GM12874 (cell line): Measurements from ENCODE around the gene INPP5D.

Experiments used
- TF ChIP-seq, protein P1 (sequence below): IDR thresholded peaks from 2 replicates; pipeline ENCODE4 v1.5.1; 2011; ENCODE audit warnings: low read depth, mild to moderate bottlenecking, control low read depth, low read length, moderate library complexity; ENCODE audit not compliant: insufficient read depth

The INPP5D gene

DNA sequence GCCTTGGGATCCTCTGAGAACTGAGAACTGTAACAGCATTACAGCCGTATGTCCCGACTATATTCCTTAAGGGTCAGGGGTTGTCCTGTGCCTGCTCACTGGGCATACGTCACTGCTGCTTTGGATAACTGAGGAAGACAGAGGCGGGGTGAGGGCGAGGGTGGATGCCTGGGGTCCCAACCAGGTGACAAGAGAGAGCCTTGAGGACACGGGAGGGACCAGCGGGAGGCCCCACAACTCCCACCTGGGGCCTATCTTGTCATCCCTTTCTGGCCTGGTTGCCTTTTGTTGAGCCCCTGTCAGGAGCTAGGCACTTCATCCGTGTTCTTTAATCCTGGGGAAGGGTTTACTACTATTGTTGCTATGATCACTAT is 28.8 kb downstream of the INPP5D start:
- TF ChIP-seq, protein P1, sequence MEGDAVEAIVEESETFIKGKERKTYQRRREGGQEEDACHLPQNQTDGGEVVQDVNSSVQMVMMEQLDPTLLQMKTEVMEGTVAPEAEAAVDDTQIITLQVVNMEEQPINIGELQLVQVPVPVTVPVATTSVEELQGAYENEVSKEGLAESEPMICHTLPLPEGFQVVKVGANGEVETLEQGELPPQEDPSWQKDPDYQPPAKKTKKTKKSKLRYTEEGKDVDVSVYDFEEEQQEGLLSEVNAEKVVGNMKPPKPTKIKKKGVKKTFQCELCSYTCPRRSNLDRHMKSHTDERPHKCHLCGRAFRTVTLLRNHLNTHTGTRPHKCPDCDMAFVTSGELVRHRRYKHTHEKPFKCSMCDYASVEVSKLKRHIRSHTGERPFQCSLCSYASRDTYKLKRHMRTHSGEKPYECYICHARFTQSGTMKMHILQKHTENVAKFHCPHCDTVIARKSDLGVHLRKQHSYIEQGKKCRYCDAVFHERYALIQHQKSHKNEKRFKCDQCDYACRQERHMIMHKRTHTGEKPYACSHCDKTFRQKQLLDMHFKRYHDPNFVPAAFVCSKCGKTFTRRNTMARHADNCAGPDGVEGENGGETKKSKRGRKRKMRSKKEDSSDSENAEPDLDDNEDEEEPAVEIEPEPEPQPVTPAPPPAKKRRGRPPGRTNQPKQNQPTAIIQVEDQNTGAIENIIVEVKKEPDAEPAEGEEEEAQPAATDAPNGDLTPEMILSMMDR: no peak

DNA sequence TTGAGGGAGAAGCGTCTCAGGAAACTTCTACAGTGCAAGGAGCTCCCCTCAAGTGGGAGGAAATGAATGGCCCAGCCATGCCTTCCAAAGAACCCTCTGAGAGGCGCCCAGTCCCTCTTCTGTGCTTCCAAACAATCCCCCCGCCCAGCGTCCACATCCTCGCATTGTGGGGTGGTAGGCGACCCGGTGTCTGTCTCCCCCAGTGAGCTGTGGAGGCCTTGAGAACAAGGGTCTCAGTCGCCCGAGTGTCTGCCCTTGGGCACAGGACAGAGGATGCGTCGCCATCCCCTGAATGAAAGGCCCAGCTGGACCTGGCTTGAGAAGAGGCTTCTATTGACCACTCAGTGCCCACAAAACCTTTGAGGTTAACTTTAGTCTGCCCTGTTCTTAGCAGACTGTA is 29.7 kb downstream of the INPP5D start:
- TF ChIP-seq, protein P1: no peak

DNA sequence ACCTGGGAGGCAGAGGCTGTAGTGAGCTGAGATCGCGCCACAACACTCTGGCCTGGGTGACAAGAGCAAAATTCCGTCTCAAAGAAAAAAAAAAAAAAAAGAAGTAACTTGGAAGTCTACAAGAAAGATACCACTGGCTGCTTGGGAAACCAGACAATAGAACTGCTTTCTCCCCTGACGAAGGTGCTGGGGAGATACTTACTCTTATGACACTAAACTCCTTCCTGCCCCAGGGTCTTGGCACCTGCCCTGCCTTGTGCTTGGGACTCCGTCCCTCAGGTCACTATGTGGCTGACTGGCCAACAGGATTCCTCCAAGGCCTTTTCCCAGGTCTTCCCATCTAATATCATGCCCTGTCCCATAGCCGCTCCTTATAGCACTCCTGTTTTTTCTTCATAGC is 30.7 kb downstream of the INPP5D start:
- TF ChIP-seq, protein P1: no peak

DNA sequence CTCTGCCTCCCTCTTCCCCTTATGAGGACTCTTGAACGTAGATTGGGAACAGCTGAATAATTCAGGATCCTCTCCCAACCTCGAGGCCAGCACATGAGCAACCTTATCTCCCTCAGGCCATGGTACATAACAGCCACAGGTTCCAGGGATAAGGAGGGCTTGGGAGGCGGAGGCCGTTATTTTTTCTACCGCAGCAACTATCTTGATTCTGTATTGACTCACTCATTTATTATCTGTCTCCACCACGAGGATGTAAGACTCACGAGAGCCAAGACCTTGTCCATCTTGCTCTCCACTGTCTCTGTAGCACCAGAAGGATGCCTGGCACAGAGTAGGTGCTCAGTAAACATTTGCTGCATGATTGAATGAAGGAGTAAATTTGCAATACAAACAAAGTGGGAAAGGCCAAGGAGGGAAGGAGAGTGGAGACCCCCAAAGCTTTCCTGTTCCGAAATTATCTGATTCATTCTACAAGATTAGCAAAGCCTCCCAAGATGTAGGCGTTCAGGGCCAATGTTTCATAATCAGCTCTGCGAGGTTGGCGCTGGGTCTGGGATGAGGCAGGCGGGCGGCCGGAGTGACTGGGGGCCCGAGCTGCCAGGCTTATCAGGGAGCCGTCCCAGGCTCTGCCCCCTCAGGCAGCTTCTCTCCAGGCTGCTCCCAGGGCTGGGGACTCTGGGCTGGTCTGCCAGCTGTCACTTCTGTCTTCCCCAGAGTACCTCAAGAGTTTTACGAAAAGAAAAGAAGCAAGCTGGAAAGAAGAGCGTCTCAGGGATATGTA is 31.6 kb downstream of the INPP5D start:
- TF ChIP-seq, protein P1: no peak

DNA sequence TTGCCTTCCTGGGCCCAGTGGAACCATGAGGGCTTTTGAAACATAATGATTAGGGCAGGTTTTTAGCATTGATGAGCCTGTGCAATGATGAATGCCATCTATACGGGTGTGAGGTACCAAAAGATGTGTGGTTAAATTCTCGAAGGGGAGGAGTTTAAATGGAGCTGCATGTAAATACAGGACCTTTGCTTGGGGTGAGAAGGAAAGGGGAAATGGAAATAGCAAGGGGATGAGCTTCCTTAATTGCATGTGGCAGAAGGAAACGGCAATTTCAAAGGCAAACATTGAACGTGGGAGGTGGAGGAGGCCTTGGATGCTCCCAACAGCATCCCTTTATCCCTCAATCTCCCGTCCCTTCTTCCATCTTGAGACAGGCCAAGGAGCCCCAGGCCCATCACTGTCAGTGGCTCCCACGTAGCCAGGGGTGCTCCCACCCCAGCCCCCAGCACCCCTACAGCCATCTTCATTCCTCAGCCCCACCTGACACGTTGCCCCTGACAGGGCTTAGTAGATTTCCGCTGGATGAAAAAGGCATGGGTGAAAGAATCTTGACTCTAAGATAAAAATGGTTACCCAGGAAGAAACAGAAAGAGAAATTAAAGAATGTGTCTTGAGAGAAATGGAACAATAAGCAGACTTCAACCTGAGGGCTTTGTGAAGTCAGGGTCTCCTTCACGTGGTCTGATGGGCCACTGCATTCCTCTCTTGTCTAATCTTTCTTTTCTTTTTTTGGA is 32.5 kb downstream of the INPP5D start:
- TF ChIP-seq, protein P1: no peak

DNA sequence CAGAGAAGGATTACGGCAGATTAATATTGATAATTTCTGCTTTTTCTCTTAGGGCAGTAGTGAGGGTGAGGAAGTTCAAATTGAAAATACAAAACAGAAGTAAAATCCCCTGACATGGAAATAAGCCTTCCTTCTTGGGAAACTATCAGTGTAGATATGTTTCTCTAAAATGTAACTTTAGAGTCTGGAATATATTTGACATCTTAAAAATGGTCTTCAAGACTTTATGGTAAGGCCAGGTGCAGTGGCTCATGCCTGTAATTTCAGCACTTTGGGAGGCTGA is 33.0 kb downstream of the INPP5D start:
- TF ChIP-seq, protein P1: no peak

DNA sequence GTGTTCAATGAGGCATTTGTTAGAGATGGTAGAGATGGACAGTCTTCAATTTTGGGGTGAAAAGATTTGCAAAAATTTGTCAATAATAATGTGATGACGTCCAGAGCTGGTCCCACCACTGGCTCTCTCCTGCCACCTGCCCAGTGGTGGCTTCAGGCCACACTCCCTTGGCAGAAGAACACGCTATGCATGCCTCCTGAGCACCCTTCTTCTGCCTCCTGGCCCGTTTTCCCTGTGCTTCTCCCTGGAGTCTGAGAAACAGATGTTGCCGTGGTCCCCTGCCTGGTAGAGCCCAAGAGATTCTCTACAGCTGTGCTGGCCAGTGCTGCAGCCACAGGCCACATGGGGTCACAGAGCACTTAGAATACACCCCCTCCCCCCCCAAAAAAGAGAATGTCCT is 33.6 kb downstream of the INPP5D start:
- TF ChIP-seq, protein P1: no peak
